ENCODE data around the gene DCHS1.

Gene DCHS1

GRCh38 chr11:6670202-6670830 lies 14.7 kb upstream of the DCHS1 start:
- no peak for DNase-seq

- no peak for DNase-seq
These were observed 12.2 kb upstream of the DCHS1 start for GRCh38 chr11:6667733-6668374.

- peak; percentile 18 for DNase-seq
These were observed 10.9 kb upstream of the DCHS1 start for GRCh38 chr11:6666302-6667183.

- no peak for DNase-seq
These were observed 8.9 kb upstream of the DCHS1 start for GRCh38 chr11:6664551-6664950.

- DNase-seq: no peak
These were observed 8.3 kb upstream of the DCHS1 start for GRCh38 chr11:6663794-6664469.

GRCh38 chr11:6660712-6661111 lies 5.1 kb upstream of the DCHS1 start:
- no peak for DNase-seq

GRCh38 chr11:6658647-6659046 lies 3.0 kb upstream of the DCHS1 start:
- no peak for DNase-seq

GRCh38 chr11:6657346-6657745 lies 1.7 kb upstream of the DCHS1 start:
- DNase-seq: no peak

GRCh38 chr11:6656936-6657335 lies 1.3 kb upstream of the DCHS1 start:
- DNase-seq: no peak

- no peak for DNase-seq
These were observed 941 bp upstream of the DCHS1 start for GRCh38 chr11:6656584-6656915.

GRCh38 chr11:6655020-6655789 lies 404 bp downstream of the DCHS1 start:
- peak; percentile 47 for DNase-seq

- DNase-seq: no peak
These were observed 1.2 kb downstream of the DCHS1 start for GRCh38 chr11:6654281-6655019.

GRCh38 chr11:6653656-6654055 lies 2.0 kb downstream of the DCHS1 start:
- DNase-seq: no peak

GRCh38 chr11:6653097-6653496 lies 2.5 kb downstream of the DCHS1 start:
- no peak for DNase-seq

GRCh38 chr11:6652182-6652581 lies 3.4 kb downstream of the DCHS1 start:
- no peak for DNase-seq

GRCh38 chr11:6650980-6651379 lies 4.6 kb downstream of the DCHS1 start:
- peak; percentile 34 for DNase-seq

- no peak for DNase-seq
These were observed 5.5 kb downstream of the DCHS1 start for GRCh38 chr11:6650104-6650503.

GRCh38 chr11:6648501-6648900 lies 7.1 kb downstream of the DCHS1 start:
- DNase-seq: no peak

- DNase-seq: no peak
These were observed 7.8 kb downstream of the DCHS1 start for GRCh38 chr11:6647836-6648235.

GRCh38 chr11:6646918-6647679 lies 8.5 kb downstream of the DCHS1 start:
- DNase-seq: no peak

- DNase-seq: no peak
These were observed 9.1 kb downstream of the DCHS1 start for GRCh38 chr11:6646576-6646917.
